LoVo (cell line): ENCODE results near the gene CDC42BPA.
"Not testable (repeated sequence)": the region's sequence is repeated elsewhere in the genome, so short reads cannot be mapped to it uniquely, and the experiment has no call there.

ENCODE experiments used
- DNase-seq: peaks from one replicate; pipeline ENCODE4 v3.0.0-alpha.2; 2016; ENCODE audit warnings: low spot score

The CDC42BPA gene

GRCh38 chr1:227192163-227192562 lies 126.1 kb downstream of the CDC42BPA start:
- DNase-seq = peak; percentile 7

GRCh38 chr1:227191607-227192006 lies 126.7 kb downstream of the CDC42BPA start:
- DNase-seq = no peak

GRCh38 chr1:227190321-227190720 lies 128.0 kb downstream of the CDC42BPA start:
- no peak for DNase-seq

GRCh38 chr1:227185291-227185690 lies 133.0 kb downstream of the CDC42BPA start:
- DNase-seq = no peak

- DNase-seq = no peak
Measured at GRCh38 chr1:227182012-227182411, 136.3 kb downstream of the CDC42BPA start.

GRCh38 chr1:227175611-227176010 lies 142.7 kb downstream of the CDC42BPA start:
- no peak for DNase-seq

- no peak for DNase-seq
Measured at GRCh38 chr1:227174164-227174563, 144.1 kb downstream of the CDC42BPA start.

- no peak for DNase-seq
Measured at GRCh38 chr1:227170361-227171166, 147.7 kb downstream of the CDC42BPA start.

- DNase-seq = no peak
Measured at GRCh38 chr1:227169343-227169742, 148.9 kb downstream of the CDC42BPA start.

GRCh38 chr1:227167276-227168101 lies 150.8 kb downstream of the CDC42BPA start:
- no peak for DNase-seq

- DNase-seq = no peak
Measured at GRCh38 chr1:227166559-227166958, 151.7 kb downstream of the CDC42BPA start.

- no peak for DNase-seq
Measured at GRCh38 chr1:227161470-227161869, 156.8 kb downstream of the CDC42BPA start.

- DNase-seq = no peak
Measured at GRCh38 chr1:227156520-227156919, 161.8 kb downstream of the CDC42BPA start.

GRCh38 chr1:227155688-227156087 lies 162.6 kb downstream of the CDC42BPA start:
- DNase-seq = no peak

GRCh38 chr1:227155004-227155403 lies 163.3 kb downstream of the CDC42BPA start:
- DNase-seq = no peak

GRCh38 chr1:227152525-227152924 lies 165.8 kb downstream of the CDC42BPA start:
- no peak for DNase-seq

- no peak for DNase-seq
Measured at GRCh38 chr1:227140376-227140775, 177.9 kb downstream of the CDC42BPA start.

- DNase-seq = no peak
Measured at GRCh38 chr1:227136210-227136820, 182.0 kb downstream of the CDC42BPA start.

GRCh38 chr1:227134686-227135314 lies 183.5 kb downstream of the CDC42BPA start:
- DNase-seq = no peak

- DNase-seq = not testable (repeated sequence)
Measured at GRCh38 chr1:227132695-227133094, 185.6 kb downstream of the CDC42BPA start.

- peak; percentile 26 for DNase-seq
Measured at GRCh38 chr1:227131193-227131592, 187.1 kb downstream of the CDC42BPA start.

- DNase-seq = no peak
Measured at GRCh38 chr1:227127891-227128290, 190.4 kb downstream of the CDC42BPA start.
